Nephron (organoid): ENCODE measurements around the gene MYOZ3.

Source experiments
- H3K27ac Mint-ChIP-seq, 3 experiments: 2 replicates each; pipeline ENCODE4 v1.8.0; 2020; ENCODE audit warnings: mixed read lengths in 3 of 3, mild to moderate bottlenecking in 2 of 3, moderate library complexity in 1 of 3
- H3K27me3 Mint-ChIP-seq: 2 replicates; pipeline ENCODE4 v1.8.0; 2021; ENCODE audit warnings: low read depth, mild to moderate bottlenecking, moderate library complexity, mixed read lengths
- H3K36me3 Mint-ChIP-seq: 2 replicates; pipeline ENCODE4 v1.8.0; 2020; ENCODE audit warnings: low read depth, mixed read lengths
- H3K4me1 Mint-ChIP-seq: 2 replicates; pipeline ENCODE4 v1.8.0; 2020; ENCODE audit warnings: mixed read lengths
- H3K4me3 Mint-ChIP-seq, 3 experiments: 2 replicates each; pipeline ENCODE4 v1.8.0; 2020; ENCODE audit warnings: mild to moderate bottlenecking in 3 of 3, mixed read lengths in 3 of 3, moderate library complexity in 2 of 3
- H3K9me3 Mint-ChIP-seq: 2 replicates; pipeline ENCODE4 v1.8.0; 2020; ENCODE audit warnings: mixed read lengths
- TF ChIP-seq, protein P1 (sequence below), 3 experiments: fragments of 200-600 bp; sonication (generic); IDR thresholded peaks; one replicate each; pipeline ENCODE4 v1.5.0; 2021; ENCODE audit warnings: antibody characterized with exemption in 3 of 3; ENCODE audit not compliant: unreplicated experiment in 3 of 3

The MYOZ3 gene

DNA sequence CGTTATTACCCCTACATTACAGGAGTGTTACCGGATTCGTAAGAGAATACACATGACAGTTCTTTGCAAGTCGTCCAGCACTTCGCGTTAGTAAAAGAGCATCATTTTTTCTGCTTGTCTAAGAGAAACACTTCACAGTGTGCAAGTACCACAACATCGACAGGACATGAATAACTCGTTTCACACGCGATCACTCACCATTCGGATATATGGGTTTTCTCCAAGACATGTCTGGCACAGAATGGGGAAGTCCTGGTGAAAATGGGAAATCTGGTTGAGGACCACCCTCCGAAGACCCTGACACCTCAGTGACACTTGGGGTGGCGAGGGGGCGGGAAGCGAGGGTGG is 39.2 kb downstream of the MYOZ3 start:
- Mint-ChIP-seq H3K27me3 (no peaks in the 10 kb centered on the region), H3K4me3 (no peak overlapping the region), H3K36me3 (peaks cover 26% of the 10 kb centered on the region), H3K9me3 (no peaks in the 10 kb centered on the region), H3K4me1 (no peaks in the 10 kb centered on the region), H3K27ac (no peak overlapping the region)
- TF ChIP-seq, protein P1, sequence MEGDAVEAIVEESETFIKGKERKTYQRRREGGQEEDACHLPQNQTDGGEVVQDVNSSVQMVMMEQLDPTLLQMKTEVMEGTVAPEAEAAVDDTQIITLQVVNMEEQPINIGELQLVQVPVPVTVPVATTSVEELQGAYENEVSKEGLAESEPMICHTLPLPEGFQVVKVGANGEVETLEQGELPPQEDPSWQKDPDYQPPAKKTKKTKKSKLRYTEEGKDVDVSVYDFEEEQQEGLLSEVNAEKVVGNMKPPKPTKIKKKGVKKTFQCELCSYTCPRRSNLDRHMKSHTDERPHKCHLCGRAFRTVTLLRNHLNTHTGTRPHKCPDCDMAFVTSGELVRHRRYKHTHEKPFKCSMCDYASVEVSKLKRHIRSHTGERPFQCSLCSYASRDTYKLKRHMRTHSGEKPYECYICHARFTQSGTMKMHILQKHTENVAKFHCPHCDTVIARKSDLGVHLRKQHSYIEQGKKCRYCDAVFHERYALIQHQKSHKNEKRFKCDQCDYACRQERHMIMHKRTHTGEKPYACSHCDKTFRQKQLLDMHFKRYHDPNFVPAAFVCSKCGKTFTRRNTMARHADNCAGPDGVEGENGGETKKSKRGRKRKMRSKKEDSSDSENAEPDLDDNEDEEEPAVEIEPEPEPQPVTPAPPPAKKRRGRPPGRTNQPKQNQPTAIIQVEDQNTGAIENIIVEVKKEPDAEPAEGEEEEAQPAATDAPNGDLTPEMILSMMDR (IDR thresholded peaks at IDR 0.05; ENCODE audit: unreplicated experiment in 3 of 3) = no peak

DNA sequence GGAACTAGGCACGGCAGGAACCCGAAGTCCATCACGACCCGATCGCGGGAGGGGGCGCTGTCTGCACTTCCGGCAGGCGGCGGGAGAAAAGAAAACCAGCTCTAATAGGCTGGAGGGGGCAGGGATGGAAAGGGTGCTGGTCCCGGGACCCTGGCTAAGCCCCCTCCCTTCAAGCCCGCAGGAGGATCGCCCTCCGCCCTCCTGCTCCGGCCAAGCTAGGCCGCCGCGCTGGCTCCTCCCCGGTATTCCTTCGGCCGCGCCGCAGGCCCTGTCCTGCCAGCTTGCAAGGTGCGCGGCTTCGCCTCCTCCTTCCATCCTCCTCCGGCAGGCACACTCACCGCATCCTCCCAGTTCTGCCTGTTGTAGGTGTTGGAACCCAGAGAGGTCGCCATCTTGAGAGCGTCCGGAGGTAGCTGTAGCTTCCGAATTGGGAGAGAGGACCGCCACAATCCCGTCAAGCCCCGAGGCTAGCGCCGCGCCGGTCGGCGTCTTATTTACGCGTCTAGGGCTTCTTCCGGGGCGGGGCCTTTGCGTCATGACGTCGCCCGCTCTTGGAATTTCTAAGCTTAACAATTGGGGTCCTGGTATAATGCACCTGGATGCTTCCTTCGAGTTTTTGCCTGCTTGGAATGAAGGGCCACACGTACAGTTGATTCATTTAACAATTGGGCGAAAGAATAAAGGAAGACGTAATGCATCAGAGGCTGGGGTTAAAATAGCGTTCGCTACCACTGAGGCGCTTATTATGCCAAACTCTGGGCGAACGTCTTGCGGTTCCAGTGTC is 39.7 kb downstream of the MYOZ3 start, which contains the start of gene RBM22:
TSS of gene RBM22 (minus strand) at position 469 of the 784 bp plus-strand sequence. CDS start at position 392, 77 bp downstream.
- no peaks in the 10 kb centered on the region for H3K27me3 Mint-ChIP-seq
- TF ChIP-seq, protein P1 (IDR thresholded peaks at IDR 0.05; ENCODE audit: unreplicated experiment in 3 of 3) = peak; percentile 52 to 66 (median 55)
- peaks cover 20% of the 10 kb centered on the region for H3K36me3 Mint-ChIP-seq
- H3K4me1 Mint-ChIP-seq = no peaks in the 10 kb centered on the region
- H3K4me3 Mint-ChIP-seq = peak within 1 kb of the TSS in 1 of 3 experiments; percentile 70
- no peaks in the 10 kb centered on the region for H3K9me3 Mint-ChIP-seq
- H3K27ac Mint-ChIP-seq = peak within 1 kb of the TSS in 1 of 3 experiments; percentile 37

DNA sequence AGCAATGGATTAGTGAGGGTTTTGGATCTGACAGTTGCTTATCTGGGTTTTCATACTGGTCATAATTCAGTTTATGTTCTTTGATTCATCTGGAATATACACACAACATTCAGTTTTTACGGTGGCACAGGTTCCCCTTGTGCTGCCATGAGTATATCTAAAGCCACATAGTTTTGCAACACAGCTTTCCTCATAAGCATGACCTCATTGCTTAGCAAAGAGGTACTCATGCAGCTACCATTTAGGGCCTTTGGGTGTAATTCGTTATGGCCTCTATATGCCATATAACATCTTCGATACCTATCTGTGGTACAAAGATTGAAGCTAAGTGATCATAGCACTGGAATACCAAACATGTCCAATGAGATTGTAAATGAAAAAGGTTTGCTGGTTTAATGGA is 42.7 kb downstream of the MYOZ3 start:
- Mint-ChIP-seq H3K27ac (no peak overlapping the region), H3K9me3 (no peaks in the 10 kb centered on the region), H3K4me3 (no peak overlapping the region), H3K36me3 (peaks cover 12% of the 10 kb centered on the region), H3K27me3 (no peaks in the 10 kb centered on the region), H3K4me1 (no peaks in the 10 kb centered on the region)
- TF ChIP-seq, protein P1 (IDR thresholded peaks at IDR 0.05; ENCODE audit: unreplicated experiment in 3 of 3) = no peak

DNA sequence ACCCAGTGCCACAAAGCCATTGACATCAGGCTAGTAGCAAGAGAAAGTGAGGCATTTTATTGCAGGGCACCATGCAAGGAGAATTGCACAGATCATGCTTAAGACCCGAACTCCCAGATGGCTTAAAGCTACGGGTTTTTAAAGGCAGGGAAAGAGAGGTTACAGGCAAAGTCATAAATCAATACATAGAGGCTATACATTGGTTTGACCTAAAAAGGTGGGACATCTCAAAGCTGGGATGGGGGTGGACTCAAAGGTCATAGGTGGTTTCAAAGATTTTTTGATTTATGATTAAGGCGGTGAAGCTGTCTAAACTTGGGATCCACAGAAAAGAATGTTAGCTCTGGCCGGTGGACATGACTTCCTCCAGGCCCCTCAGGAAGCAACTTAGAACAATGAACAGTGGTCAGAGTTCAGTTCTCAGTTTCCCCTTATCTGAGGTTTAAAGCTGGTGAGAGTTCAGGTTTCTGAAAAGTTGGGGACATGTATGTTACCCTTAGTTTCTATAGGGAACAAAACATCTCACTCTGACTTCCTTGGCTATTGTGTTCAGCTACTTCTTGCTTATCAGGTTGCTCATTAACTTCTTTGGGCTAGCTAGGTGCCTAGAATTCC is 45.8 kb downstream of the MYOZ3 start:
- Mint-ChIP-seq H3K36me3 (peaks cover 23% of the 10 kb centered on the region), H3K4me3 (no peak overlapping the region), H3K27me3 (no peaks in the 10 kb centered on the region), H3K27ac (peak overlapping the region in 1 of 3 experiments; percentile 82), H3K4me1 (no peaks in the 10 kb centered on the region), H3K9me3 (no peaks in the 10 kb centered on the region)
- TF ChIP-seq, protein P1 (IDR thresholded peaks at IDR 0.05; ENCODE audit: unreplicated experiment in 3 of 3) = no peak

DNA sequence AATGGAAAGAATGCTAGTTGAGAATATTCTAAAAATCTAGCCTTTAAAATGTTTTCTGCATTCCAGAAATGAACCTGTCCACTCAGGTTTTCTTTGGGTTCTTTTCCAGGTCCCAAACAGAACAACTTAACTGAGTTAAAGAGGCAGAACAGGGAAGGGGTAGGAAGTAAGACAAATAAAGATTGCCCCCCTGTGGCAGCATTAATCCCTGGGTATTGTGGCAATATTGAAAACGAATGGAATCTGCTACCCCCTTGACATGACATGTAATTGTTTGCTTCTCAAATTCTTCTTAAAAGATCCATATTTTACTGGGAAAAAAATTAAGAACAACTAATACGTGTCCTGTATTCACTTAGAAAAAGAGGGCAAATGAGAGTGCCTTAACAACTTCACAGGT is 49.1 kb downstream of the MYOZ3 start:
- Mint-ChIP-seq H3K36me3 (peaks cover 33% of the 10 kb centered on the region), H3K9me3 (no peaks in the 10 kb centered on the region), H3K4me3 (no peak overlapping the region), H3K27me3 (no peaks in the 10 kb centered on the region), H3K4me1 (no peaks in the 10 kb centered on the region), H3K27ac (no peak overlapping the region)
- TF ChIP-seq, protein P1 (IDR thresholded peaks at IDR 0.05; ENCODE audit: unreplicated experiment in 3 of 3) = no peak
